OCI-LY1 (cell line): ENCODE data around the gene H1-8.

Experiments used
- EZH2 ChIP-seq: fragments of 200-600 bp; sonication (generic), shearing (Covaris generic); IDR thresholded peaks from 2 replicates; pipeline ENCODE4 v1.8.0; 2017; ENCODE audit warnings: borderline replicate concordance, mixed run types, mild to moderate bottlenecking, antibody characterized with exemption, low read length, moderate library complexity, mixed read lengths
- TF ChIP-seq, protein P1 (sequence below): fragments of 200-600 bp; sonication (generic), shearing (Covaris generic); IDR thresholded peaks from 2 replicates; pipeline ENCODE4 v1.5.1; 2017; ENCODE audit warnings: mild to moderate bottlenecking, antibody characterized with exemption, low read length, moderate library complexity, mixed read lengths

- TF ChIP-seq, protein P1, sequence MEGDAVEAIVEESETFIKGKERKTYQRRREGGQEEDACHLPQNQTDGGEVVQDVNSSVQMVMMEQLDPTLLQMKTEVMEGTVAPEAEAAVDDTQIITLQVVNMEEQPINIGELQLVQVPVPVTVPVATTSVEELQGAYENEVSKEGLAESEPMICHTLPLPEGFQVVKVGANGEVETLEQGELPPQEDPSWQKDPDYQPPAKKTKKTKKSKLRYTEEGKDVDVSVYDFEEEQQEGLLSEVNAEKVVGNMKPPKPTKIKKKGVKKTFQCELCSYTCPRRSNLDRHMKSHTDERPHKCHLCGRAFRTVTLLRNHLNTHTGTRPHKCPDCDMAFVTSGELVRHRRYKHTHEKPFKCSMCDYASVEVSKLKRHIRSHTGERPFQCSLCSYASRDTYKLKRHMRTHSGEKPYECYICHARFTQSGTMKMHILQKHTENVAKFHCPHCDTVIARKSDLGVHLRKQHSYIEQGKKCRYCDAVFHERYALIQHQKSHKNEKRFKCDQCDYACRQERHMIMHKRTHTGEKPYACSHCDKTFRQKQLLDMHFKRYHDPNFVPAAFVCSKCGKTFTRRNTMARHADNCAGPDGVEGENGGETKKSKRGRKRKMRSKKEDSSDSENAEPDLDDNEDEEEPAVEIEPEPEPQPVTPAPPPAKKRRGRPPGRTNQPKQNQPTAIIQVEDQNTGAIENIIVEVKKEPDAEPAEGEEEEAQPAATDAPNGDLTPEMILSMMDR = no peak
- no peak for TF ChIP-seq EZH2
Measured at GRCh38 chr3:129565902-129566301, 22.9 kb downstream of the H1-8 start.
